Measurements from ENCODE around the gene PCDHA6.
"Not testable (repeated sequence)": the region's sequence is repeated elsewhere in the genome, so short reads cannot be mapped to it uniquely, and the experiment has no call there.

The PCDHA6 gene

GRCh38 chr5:140822281-140822629 is 5.5 kb upstream of the PCDHA6 start:
- H3K9me3 Mint-ChIP-seq = peaks cover 65% of the 10 kb centered on the region
- H3K4me3 Mint-ChIP-seq = no peak overlapping the region
- H3K4me1 Mint-ChIP-seq = peaks cover 5% of the 10 kb centered on the region
- DNase-seq = no peak
- H3K36me3 Mint-ChIP-seq (ENCODE audit: low read depth) = peaks cover 71% of the 10 kb centered on the region
- no peak overlapping the region for H3K27ac Mint-ChIP-seq
- H3K27me3 Mint-ChIP-seq (ENCODE audit: low read depth, poor library complexity) = no peaks in the 10 kb centered on the region
- no peak for TF ChIP-seq CTCF (IDR thresholded peaks at IDR 0.05)

GRCh38 chr5:140822969-140823368 is 4.8 kb upstream of the PCDHA6 start:
- H3K9me3 Mint-ChIP-seq = peaks cover 63% of the 10 kb centered on the region
- not testable (repeated sequence) for H3K4me3 Mint-ChIP-seq; H3K4me1 Mint-ChIP-seq; H3K27ac Mint-ChIP-seq; DNase-seq; H3K27me3 Mint-ChIP-seq (ENCODE audit: low read depth, poor library complexity)
- H3K36me3 Mint-ChIP-seq (ENCODE audit: low read depth) = peaks cover 71% of the 10 kb centered on the region

- TF ChIP-seq CTCF (IDR thresholded peaks at IDR 0.05) = no peak
- Mint-ChIP-seq H3K9me3 (peaks cover 63% of the 10 kb centered on the region), H3K27ac (no peak overlapping the region), H3K27me3 (ENCODE audit: low read depth, poor library complexity) (no peaks in the 10 kb centered on the region), H3K4me1 (peaks cover 5% of the 10 kb centered on the region), H3K4me3 (no peak overlapping the region), H3K36me3 (ENCODE audit: low read depth) (peaks cover 71% of the 10 kb centered on the region)
- DNase-seq = no peak
These were observed 4.3 kb upstream of the PCDHA6 start for GRCh38 chr5:140823475-140823874.

- peaks cover 75% of the 10 kb centered on the region for H3K9me3 Mint-ChIP-seq
- no peak overlapping the region for H3K27ac Mint-ChIP-seq
- peaks cover 81% of the 10 kb centered on the region for H3K36me3 Mint-ChIP-seq (ENCODE audit: low read depth)
- H3K4me1 Mint-ChIP-seq = peaks cover 5% of the 10 kb centered on the region
- peak overlapping the region; percentile 80 for H3K4me3 Mint-ChIP-seq
- TF ChIP-seq CTCF (IDR thresholded peaks at IDR 0.05) = peak; percentile 20
- no peak for DNase-seq
- H3K27me3 Mint-ChIP-seq (ENCODE audit: low read depth, poor library complexity) = no peaks in the 10 kb centered on the region
These were observed 590 bp downstream of the PCDHA6 start for GRCh38 chr5:140828362-140828737.

GRCh38 chr5:140829511-140830501 is 2.0 kb downstream of the PCDHA6 start:
- not testable (repeated sequence) for H3K4me3 Mint-ChIP-seq; H3K27ac Mint-ChIP-seq; H3K27me3 Mint-ChIP-seq (ENCODE audit: low read depth, poor library complexity); DNase-seq; H3K4me1 Mint-ChIP-seq
- peaks cover 81% of the 10 kb centered on the region for H3K9me3 Mint-ChIP-seq
- peaks cover 82% of the 10 kb centered on the region for H3K36me3 Mint-ChIP-seq (ENCODE audit: low read depth)

GRCh38 chr5:140833993-140834392 is 6.2 kb downstream of the PCDHA6 start, which contains the start of gene PCDHA7:
TSS of gene PCDHA7 (plus strand) at chr5:140834269. CDS start at chr5:140834384, 115 bp downstream.
- DNase-seq = no peak
- no peak for TF ChIP-seq CTCF (IDR thresholded peaks at IDR 0.05)
- Mint-ChIP-seq H3K27ac (no peak within 1 kb of the TSS), H3K4me1 (no peaks in the 10 kb centered on the region), H3K36me3 (ENCODE audit: low read depth) (peaks cover 82% of the 10 kb centered on the region), H3K9me3 (peaks cover 80% of the 10 kb centered on the region), H3K4me3 (no peak within 1 kb of the TSS), H3K27me3 (ENCODE audit: low read depth, poor library complexity) (no peaks in the 10 kb centered on the region)

- Mint-ChIP-seq H3K36me3 (ENCODE audit: low read depth) (peaks cover 80% of the 10 kb centered on the region), H3K9me3 (peaks cover 79% of the 10 kb centered on the region)
- not testable (repeated sequence) for H3K27ac Mint-ChIP-seq; DNase-seq; H3K27me3 Mint-ChIP-seq (ENCODE audit: low read depth, poor library complexity); H3K4me3 Mint-ChIP-seq; H3K4me1 Mint-ChIP-seq
These were observed 6.8 kb downstream of the PCDHA6 start for GRCh38 chr5:140834439-140835008.
